GM21619 (cell line): Measurements from ENCODE around the gene MATCAP1.

ENCODE experiments used
- ATAC-seq: cut with Tn5 transposase; IDR thresholded peaks from one replicate; pipeline ENCODE4 v1.9.1; 2021; ENCODE audit not compliant: unreplicated experiment

The MATCAP1 gene

GRCh38 chr16:67208154-67208896 lies 24.6 kb upstream of the MATCAP1 start:
- ATAC-seq = no peak

- ATAC-seq = no peak
Measured at GRCh38 chr16:67207249-67208091, 23.7 kb upstream of the MATCAP1 start.

- ATAC-seq = no peak
Measured at GRCh38 chr16:67206838-67207248, 23.1 kb upstream of the MATCAP1 start.

- ATAC-seq = no peak
Measured at GRCh38 chr16:67206129-67206837, 22.5 kb upstream of the MATCAP1 start.

GRCh38 chr16:67204076-67204475 lies 20.3 kb upstream of the MATCAP1 start:
- no peak for ATAC-seq

GRCh38 chr16:67202956-67203493 lies 19.3 kb upstream of the MATCAP1 start:
- no peak for ATAC-seq

GRCh38 chr16:67202426-67202825 lies 18.7 kb upstream of the MATCAP1 start:
- no peak for ATAC-seq

GRCh38 chr16:67201411-67202345 lies 17.9 kb upstream of the MATCAP1 start:
- no peak for ATAC-seq

- no peak for ATAC-seq
Measured at GRCh38 chr16:67200491-67200890, 16.7 kb upstream of the MATCAP1 start.

GRCh38 chr16:67199808-67200198 lies 16.0 kb upstream of the MATCAP1 start:
- ATAC-seq = no peak

- no peak for ATAC-seq
Measured at GRCh38 chr16:67199011-67199807, 15.4 kb upstream of the MATCAP1 start, which contains the start of gene ELMO3. ELMO3 (plus strand) TSS chr16:67199131; CDS start chr16:67199327, 196 bp downstream.

- ATAC-seq = no peak
Measured at GRCh38 chr16:67198238-67198734, 14.5 kb upstream of the MATCAP1 start.

GRCh38 chr16:67197704-67198103 lies 13.9 kb upstream of the MATCAP1 start:
- no peak for ATAC-seq

GRCh38 chr16:67196881-67197280 lies 13.1 kb upstream of the MATCAP1 start:
- no peak for ATAC-seq

GRCh38 chr16:67195676-67196075 lies 11.9 kb upstream of the MATCAP1 start:
- ATAC-seq = no peak

GRCh38 chr16:67194260-67194659 lies 10.5 kb upstream of the MATCAP1 start:
- no peak for ATAC-seq

- ATAC-seq = no peak
Measured at GRCh38 chr16:67193536-67193935, 9.8 kb upstream of the MATCAP1 start.

GRCh38 chr16:67192781-67193361 lies 9.1 kb upstream of the MATCAP1 start:
- ATAC-seq = peak; percentile 4
